DMS114 treated with DMSO at 0.1 percent for 48 hours (cell line): ENCODE data around the gene GPR173.

Experiments
- DNase-seq: peaks from one replicate; lab custom pipeline; 2025; ENCODE audit not compliant: unreplicated experiment; lab: John Stamatoyannopoulos, UW

The GPR173 gene

GRCh38 chrX:53048169-53049126 lies at the start of gene GPR173:
TSS of gene GPR173 (plus strand) at chrX:53048789. CDS start at chrX:53076622, 27,833 bp downstream.
- peak; percentile 11 for DNase-seq

GRCh38 chrX:53000447-53001135 lies 48.0 kb upstream of the GPR173 start:
- no peak for DNase-seq

- no peak for DNase-seq
These were observed 46.6 kb upstream of the GPR173 start for GRCh38 chrX:53001958-53002357.

GRCh38 chrX:53003111-53003510 lies 45.5 kb upstream of the GPR173 start:
- no peak for DNase-seq

GRCh38 chrX:53004038-53004437 lies 44.6 kb upstream of the GPR173 start:
- DNase-seq, result no peak

- no peak for DNase-seq
These were observed 43.8 kb upstream of the GPR173 start for GRCh38 chrX:53004811-53005210.

GRCh38 chrX:53005327-53005726 lies 43.3 kb upstream of the GPR173 start:
- no peak for DNase-seq

- no peak for DNase-seq
These were observed 39.6 kb upstream of the GPR173 start for GRCh38 chrX:53009032-53009431.

GRCh38 chrX:53013291-53013690 lies 35.3 kb upstream of the GPR173 start:
- DNase-seq, result no peak

GRCh38 chrX:53018627-53019026 lies 30.0 kb upstream of the GPR173 start:
- DNase-seq, result no peak

GRCh38 chrX:53022381-53022780 lies 26.2 kb upstream of the GPR173 start:
- DNase-seq, result no peak

- DNase-seq, result no peak
These were observed 19.9 kb upstream of the GPR173 start for GRCh38 chrX:53028678-53029077.

GRCh38 chrX:53031380-53031779 lies 17.2 kb upstream of the GPR173 start:
- no peak for DNase-seq

- no peak for DNase-seq
These were observed 12.4 kb upstream of the GPR173 start for GRCh38 chrX:53036149-53036548.

GRCh38 chrX:53039236-53039635 lies 9.4 kb upstream of the GPR173 start:
- DNase-seq, result no peak

- DNase-seq, result no peak
These were observed 3.6 kb upstream of the GPR173 start for GRCh38 chrX:53044995-53045394.

GRCh38 chrX:53047228-53047627 lies 1.4 kb upstream of the GPR173 start:
- no peak for DNase-seq

GRCh38 chrX:53049127-53049517 lies 533 bp downstream of the GPR173 start:
- no peak for DNase-seq

GRCh38 chrX:53050841-53051240 lies 2.3 kb downstream of the GPR173 start:
- DNase-seq, result no peak

- no peak for DNase-seq
These were observed 6.8 kb downstream of the GPR173 start for GRCh38 chrX:53055244-53055849.

GRCh38 chrX:53056292-53056691 lies 7.7 kb downstream of the GPR173 start:
- DNase-seq, result no peak

- no peak for DNase-seq
These were observed 16.5 kb downstream of the GPR173 start for GRCh38 chrX:53065104-53065503.
